ENCODE data around the gene SEMA3C.

The SEMA3C gene

GRCh38 chr7:80719261-80719660 lies 199.6 kb downstream of the SEMA3C start:
- no peak for TF ChIP-seq CTCF (IDR thresholded peaks at IDR 0.05; ENCODE audit: borderline replicate concordance, control extremely low read depth, extremely low read depth, insufficient read depth, missing control alignments)
- DNase-seq (ENCODE audit: low spot score) = no peak
- in situ Hi-C loops (cut with MboI; ENCODE audit: low sequenced_read_pairs, unreplicated experiment) = no loop called here

GRCh38 chr7:80711531-80711930 lies 207.3 kb downstream of the SEMA3C start:
- no peak for TF ChIP-seq CTCF (IDR thresholded peaks at IDR 0.05; ENCODE audit: borderline replicate concordance, control extremely low read depth, extremely low read depth, insufficient read depth, missing control alignments)
- in situ Hi-C loops (cut with MboI; ENCODE audit: low sequenced_read_pairs, unreplicated experiment) = no loop called here

GRCh38 chr7:80708123-80708522 lies 210.7 kb downstream of the SEMA3C start:
- in situ Hi-C loops (cut with MboI; ENCODE audit: low sequenced_read_pairs, unreplicated experiment) = no loop called here
- no peak for DNase-seq (ENCODE audit: low spot score)
- no peak for TF ChIP-seq CTCF (IDR thresholded peaks at IDR 0.05; ENCODE audit: borderline replicate concordance, control extremely low read depth, extremely low read depth, insufficient read depth, missing control alignments)

More at GRCh38 chr7:80711531-80711930, 207.3 kb downstream of the SEMA3C start:
- no peak for DNase-seq (ENCODE audit: low spot score)

GRCh38 chr7:80707318-80707717 lies 211.5 kb downstream of the SEMA3C start:
- no peak for TF ChIP-seq CTCF (IDR thresholded peaks at IDR 0.05; ENCODE audit: borderline replicate concordance, control extremely low read depth, extremely low read depth, insufficient read depth, missing control alignments)
- DNase-seq (ENCODE audit: low spot score) = no peak
- in situ Hi-C loops (cut with MboI; ENCODE audit: low sequenced_read_pairs, unreplicated experiment) = no loop called here

GRCh38 chr7:80705130-80705781 lies 213.6 kb downstream of the SEMA3C start:
- no peak for TF ChIP-seq CTCF (IDR thresholded peaks at IDR 0.05; ENCODE audit: borderline replicate concordance, control extremely low read depth, extremely low read depth, insufficient read depth, missing control alignments)
- in situ Hi-C loops (cut with MboI; ENCODE audit: low sequenced_read_pairs, unreplicated experiment) = no loop called here
- no peak for DNase-seq (ENCODE audit: low spot score)

- in situ Hi-C loops (cut with MboI; ENCODE audit: low sequenced_read_pairs, unreplicated experiment) = no loop called here
- DNase-seq (ENCODE audit: low spot score) = no peak
- TF ChIP-seq CTCF (IDR thresholded peaks at IDR 0.05; ENCODE audit: borderline replicate concordance, control extremely low read depth, extremely low read depth, insufficient read depth, missing control alignments) = no peak
These were observed 215.6 kb downstream of the SEMA3C start for GRCh38 chr7:80703272-80703671.

Data from GM13976 (cell line).